T1000 (cell line): ENCODE measurements around the gene DPF3.

ENCODE experiments used
- DNase-seq: peaks from one replicate; lab custom pipeline; 2025; ENCODE audit warnings: mixed read lengths; lab: John Stamatoyannopoulos, UW

DPF3 gene

GRCh38 chr14:72616294-72616693 lies 277.6 kb downstream of the DPF3 start:
- no peak for DNase-seq

GRCh38 chr14:72615451-72616121 lies 278.3 kb downstream of the DPF3 start:
- peak; percentile 61 for DNase-seq

- DNase-seq: no peak
Observed at GRCh38 chr14:72614891-72615415, 278.9 kb downstream of the DPF3 start.

- DNase-seq: no peak
Observed at GRCh38 chr14:72614365-72614764, 279.5 kb downstream of the DPF3 start.

GRCh38 chr14:72613975-72614319 lies 280.0 kb downstream of the DPF3 start:
- no peak for DNase-seq

GRCh38 chr14:72613231-72613974 lies 280.5 kb downstream of the DPF3 start:
- DNase-seq: no peak

- no peak for DNase-seq
Observed at GRCh38 chr14:72612041-72612440, 281.9 kb downstream of the DPF3 start.

- DNase-seq: no peak
Observed at GRCh38 chr14:72611506-72611905, 282.4 kb downstream of the DPF3 start.

GRCh38 chr14:72610831-72611200 lies 283.1 kb downstream of the DPF3 start:
- DNase-seq: peak; percentile 35

- no peak for DNase-seq
Observed at GRCh38 chr14:72610096-72610830, 283.6 kb downstream of the DPF3 start.

- no peak for DNase-seq
Observed at GRCh38 chr14:72609205-72609916, 284.5 kb downstream of the DPF3 start.

- peak; percentile 88 for DNase-seq
Observed at GRCh38 chr14:72608391-72609204, 285.3 kb downstream of the DPF3 start.

GRCh38 chr14:72607386-72608130 lies 286.3 kb downstream of the DPF3 start:
- no peak for DNase-seq

GRCh38 chr14:72606879-72607278 lies 287.0 kb downstream of the DPF3 start:
- no peak for DNase-seq

GRCh38 chr14:72605921-72606220 lies 288.0 kb downstream of the DPF3 start:
- no peak for DNase-seq

GRCh38 chr14:72605096-72605920 lies 288.6 kb downstream of the DPF3 start:
- DNase-seq: no peak

- no peak for DNase-seq
Observed at GRCh38 chr14:72604133-72604532, 289.8 kb downstream of the DPF3 start.

GRCh38 chr14:72603639-72604038 lies 290.3 kb downstream of the DPF3 start:
- no peak for DNase-seq

- DNase-seq: no peak
Observed at GRCh38 chr14:72600551-72601330, 293.2 kb downstream of the DPF3 start.
